Measurements from ENCODE around the gene C12orf60.

C12orf60 gene

DNA sequence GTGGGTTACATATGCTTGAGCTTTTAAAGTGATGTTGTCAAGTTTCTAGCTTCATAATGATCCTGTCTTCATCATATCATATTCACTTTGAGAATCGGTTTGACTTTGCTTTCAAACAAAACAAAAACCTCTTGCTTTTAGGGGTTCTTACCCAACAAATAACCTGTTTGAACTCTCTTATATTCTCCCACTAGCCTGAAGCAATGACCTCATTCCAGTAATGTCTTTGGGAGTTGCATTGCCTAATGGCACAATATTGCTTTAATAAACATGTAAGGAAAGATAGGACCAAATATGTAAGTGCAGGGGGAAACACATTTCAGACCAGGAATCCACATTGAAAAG is 27.9 kb upstream of the C12orf60 start:
- no peak for TF ChIP-seq FOXP2 (optimal IDR thresholded peaks at IDR 0.05; ENCODE audit: borderline replicate concordance, extremely low read depth, extremely low read length, insufficient read depth)

GRCh38 chr12:14776236-14776961 is 27.1 kb upstream of the C12orf60 start:
- TF ChIP-seq TAF1 (IDR thresholded peaks at IDR 0.05; ENCODE audit: borderline replicate concordance, insufficient read depth, low read length): no peak
- TF ChIP-seq FOXP2 (optimal IDR thresholded peaks at IDR 0.05; ENCODE audit: borderline replicate concordance, extremely low read depth, extremely low read length, insufficient read depth): no peak
- TF ChIP-seq SIN3A (IDR thresholded peaks at IDR 0.05; ENCODE audit: borderline replicate concordance, insufficient read depth, low read length): no peak
- no peak for TF ChIP-seq REST (IDR thresholded peaks at IDR 0.05; ENCODE audit: insufficient read depth in 1 of 2, low read depth in 2 of 2, low read length in 2 of 2)
- no peak for TF ChIP-seq POLR2AphosphoS5 (IDR thresholded peaks at IDR 0.05; ENCODE audit: low read depth, low read length)

DNA sequence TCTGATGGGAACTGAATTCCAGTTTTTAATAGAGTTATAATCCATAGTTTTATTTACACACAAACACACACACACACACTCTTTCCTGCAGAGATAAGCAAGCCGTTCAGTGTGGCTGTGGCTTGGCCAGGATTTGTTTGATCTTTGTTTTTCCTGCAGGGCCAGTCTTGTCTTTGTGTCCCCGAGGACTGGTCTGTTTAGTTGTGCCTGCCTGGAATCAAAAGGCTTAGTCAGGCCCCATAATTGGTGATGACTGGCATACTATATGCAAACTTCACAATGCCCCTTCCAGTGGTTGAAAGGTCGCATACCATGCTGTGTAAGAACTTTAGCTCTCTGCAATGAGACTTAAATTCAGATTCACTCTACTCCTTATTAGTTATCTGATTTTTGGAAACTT is 26.2 kb upstream of the C12orf60 start:
- no peak for TF ChIP-seq SIN3A (IDR thresholded peaks at IDR 0.05; ENCODE audit: borderline replicate concordance, insufficient read depth, low read length)
- TF ChIP-seq REST (IDR thresholded peaks at IDR 0.05; ENCODE audit: insufficient read depth in 1 of 2, low read depth in 2 of 2, low read length in 2 of 2): no peak
- TF ChIP-seq POLR2AphosphoS5 (IDR thresholded peaks at IDR 0.05; ENCODE audit: low read depth, low read length): no peak
- TF ChIP-seq TAF1 (IDR thresholded peaks at IDR 0.05; ENCODE audit: borderline replicate concordance, insufficient read depth, low read length): no peak
- TF ChIP-seq FOXP2 (optimal IDR thresholded peaks at IDR 0.05; ENCODE audit: borderline replicate concordance, extremely low read depth, extremely low read length, insufficient read depth): no peak

DNA sequence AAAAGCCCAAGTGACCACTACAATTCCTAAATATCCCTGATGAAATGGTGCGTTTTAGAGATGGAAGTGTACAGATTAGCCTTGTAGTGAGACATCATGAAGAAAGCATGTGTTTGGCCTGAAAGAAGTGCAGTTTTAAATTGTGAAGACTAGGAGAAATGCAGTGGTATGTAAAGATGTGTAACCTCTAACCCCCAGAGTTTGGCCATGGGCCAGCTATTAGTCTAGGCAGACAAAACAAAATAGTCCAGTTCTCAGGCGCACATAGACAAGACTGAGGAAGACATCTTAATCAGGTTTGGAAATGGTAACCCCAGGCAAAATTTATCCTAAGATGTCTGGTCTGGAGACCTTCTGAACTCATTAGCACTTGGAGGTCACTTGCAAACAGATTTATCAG is 23.6 kb upstream of the C12orf60 start:
- TF ChIP-seq REST (IDR thresholded peaks at IDR 0.05; ENCODE audit: insufficient read depth in 1 of 2, low read depth in 2 of 2, low read length in 2 of 2) (no peak), FOXP2 (optimal IDR thresholded peaks at IDR 0.05; ENCODE audit: borderline replicate concordance, extremely low read depth, extremely low read length, insufficient read depth) (no peak), SIN3A (IDR thresholded peaks at IDR 0.05; ENCODE audit: borderline replicate concordance, insufficient read depth, low read length) (no peak), TAF1 (IDR thresholded peaks at IDR 0.05; ENCODE audit: borderline replicate concordance, insufficient read depth, low read length) (no peak)

DNA sequence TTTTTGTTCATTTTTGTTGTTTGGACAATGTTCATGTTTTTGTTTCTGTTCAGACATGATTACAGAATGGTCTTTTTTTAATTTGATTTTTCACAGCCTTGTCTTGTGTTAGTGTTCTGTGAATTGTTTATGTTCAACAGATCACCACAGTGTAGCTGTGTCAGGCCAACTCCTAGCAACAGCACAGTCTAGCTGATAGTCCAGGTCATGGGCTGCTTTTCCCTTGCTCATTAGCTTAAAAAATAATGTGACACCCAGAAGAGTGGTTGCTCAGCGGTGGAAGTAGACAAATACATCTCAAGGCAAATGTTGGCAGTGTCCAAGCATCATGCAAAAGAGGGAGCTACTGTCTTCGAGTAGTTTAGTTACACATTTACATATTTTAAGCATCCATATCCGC is 22.6 kb upstream of the C12orf60 start:
- TF ChIP-seq REST (IDR thresholded peaks at IDR 0.05; ENCODE audit: insufficient read depth in 1 of 2, low read depth in 2 of 2, low read length in 2 of 2) (no peak), FOXP2 (optimal IDR thresholded peaks at IDR 0.05; ENCODE audit: borderline replicate concordance, extremely low read depth, extremely low read length, insufficient read depth) (no peak)

Measured in PFSK-1 (cell line).